T follicular helper cell (primary cell): Measurements from ENCODE around the gene CCDC183.

Experiments used
- DNase-seq: peaks from one replicate; pipeline ENCODE4 v3.0.0-alpha.2; 2020; ENCODE audit warnings: low read depth

Gene CCDC183

DNA sequence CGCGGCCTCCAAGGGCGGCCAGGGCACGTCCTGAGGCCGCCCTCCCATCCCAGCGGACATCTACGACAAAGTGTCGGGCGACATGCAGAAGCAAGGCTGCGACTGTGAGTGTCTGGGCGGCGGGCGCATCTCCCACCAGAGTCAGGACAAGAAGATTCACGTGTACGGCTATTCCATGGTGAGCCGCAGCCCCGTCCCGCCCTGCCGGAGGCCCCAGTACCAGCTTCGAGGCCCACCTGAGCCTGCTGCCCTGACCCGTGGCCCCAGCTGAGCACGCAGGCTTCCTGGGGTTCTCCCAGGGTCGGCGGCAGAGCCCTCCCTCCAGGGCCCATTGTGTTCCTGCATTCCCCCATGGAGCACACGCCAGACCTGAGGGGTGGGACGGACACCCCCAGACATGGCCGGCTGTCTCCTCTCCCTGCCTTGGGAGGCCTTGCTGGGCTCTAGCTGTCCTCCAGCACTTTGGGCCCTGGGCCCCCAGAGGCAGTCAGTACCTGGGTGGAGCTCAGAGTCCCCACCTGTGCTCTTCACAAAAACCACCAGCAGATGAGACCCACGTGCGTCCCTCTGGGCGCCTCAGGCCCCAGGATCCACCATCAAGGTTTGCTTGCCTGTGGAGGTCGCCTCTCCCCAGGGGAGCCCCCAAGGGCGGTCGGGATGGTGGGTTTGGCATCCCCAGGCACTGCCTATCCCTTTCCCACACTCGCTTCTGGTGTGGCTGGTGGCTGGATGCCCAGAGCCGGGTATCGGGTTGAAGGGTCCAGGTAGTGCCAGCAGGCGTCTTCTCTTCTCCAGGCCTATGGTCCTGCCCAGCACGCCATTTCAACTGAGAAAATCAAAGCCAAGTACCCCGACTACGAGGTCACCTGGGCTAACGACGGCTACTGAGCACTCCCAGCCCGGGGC, 54.1 kb downstream of the CCDC183 start:
- DNase-seq = no peak

- DNase-seq = no peak
Measured at GRCh38 chr9:136850866-136851775, 55.0 kb downstream of the CCDC183 start.

GRCh38 chr9:136851941-136852663, 56.0 kb downstream of the CCDC183 start, which contains the start of gene MAMDC4:
TSS of gene MAMDC4 (plus strand) at chr9:136852346. CDS start at chr9:136852417, 71 bp downstream.
- DNase-seq = no peak

DNA sequence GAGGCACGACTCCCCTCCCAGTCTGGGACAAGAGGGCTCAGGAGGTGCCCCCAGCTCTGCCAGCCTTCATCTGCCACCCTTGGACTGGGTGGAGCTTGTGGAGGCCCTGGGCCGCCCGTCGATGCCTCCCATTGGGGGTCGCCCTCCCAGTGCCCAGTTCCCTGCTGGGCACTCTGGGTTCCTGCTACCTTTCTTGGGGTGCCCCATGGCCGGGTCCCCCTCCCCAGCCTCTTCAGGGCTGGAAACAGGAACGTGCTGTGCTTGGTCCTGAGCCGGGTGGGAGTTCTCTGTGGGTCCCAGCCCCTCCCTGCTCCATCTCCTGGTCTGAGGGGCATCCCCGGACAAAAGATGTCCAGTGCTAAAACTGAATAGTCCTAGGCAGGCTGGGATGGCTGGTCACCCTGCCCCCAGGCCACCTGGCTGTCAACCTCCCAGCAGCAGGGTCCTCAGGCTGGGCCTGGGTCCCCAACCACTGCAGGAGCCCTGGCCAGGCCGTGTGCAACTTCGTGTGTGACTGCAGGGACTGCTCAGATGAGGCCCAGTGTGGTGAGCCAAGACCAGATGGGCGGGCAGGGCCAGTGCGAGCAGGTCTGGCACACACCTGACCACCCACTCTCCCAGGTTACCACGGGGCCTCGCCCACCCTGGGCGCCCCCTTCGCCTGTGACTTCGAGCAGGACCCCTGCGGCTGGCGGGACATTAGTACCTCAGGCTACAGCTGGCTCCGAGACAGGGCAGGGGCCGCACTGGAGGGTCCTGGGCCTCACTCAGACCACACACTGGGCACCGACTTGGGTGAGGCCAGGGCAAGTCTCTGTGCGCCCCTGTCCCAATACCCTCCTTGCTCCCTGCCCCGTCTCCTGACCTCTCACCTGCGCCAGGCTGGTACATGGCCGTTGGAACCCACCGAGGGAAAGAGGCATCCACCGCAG, 56.8 kb downstream of the CCDC183 start:
- DNase-seq = no peak

DNA sequence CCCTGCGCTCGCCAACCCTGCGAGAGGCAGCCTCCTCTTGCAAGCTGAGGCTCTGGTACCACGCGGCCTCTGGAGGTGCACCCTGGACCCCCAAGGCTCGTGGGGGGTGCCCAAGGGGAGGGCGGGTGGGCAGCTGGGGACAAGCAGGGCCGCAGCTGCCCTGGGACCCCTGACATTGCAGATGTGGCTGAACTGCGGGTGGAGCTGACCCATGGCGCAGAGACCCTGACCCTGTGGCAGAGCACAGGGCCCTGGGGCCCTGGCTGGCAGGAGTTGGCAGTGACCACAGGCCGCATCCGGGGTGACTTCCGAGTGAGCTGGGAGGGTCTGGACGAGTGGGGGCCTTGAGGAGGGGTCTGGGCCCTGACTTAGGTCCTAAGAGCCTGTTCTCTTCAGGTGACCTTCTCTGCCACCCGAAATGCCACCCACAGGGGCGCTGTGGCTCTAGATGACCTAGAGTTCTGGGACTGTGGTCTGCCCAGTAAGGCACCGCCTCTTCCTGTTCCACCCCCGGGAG, 57.5 kb downstream of the CCDC183 start:
- DNase-seq = no peak

DNA sequence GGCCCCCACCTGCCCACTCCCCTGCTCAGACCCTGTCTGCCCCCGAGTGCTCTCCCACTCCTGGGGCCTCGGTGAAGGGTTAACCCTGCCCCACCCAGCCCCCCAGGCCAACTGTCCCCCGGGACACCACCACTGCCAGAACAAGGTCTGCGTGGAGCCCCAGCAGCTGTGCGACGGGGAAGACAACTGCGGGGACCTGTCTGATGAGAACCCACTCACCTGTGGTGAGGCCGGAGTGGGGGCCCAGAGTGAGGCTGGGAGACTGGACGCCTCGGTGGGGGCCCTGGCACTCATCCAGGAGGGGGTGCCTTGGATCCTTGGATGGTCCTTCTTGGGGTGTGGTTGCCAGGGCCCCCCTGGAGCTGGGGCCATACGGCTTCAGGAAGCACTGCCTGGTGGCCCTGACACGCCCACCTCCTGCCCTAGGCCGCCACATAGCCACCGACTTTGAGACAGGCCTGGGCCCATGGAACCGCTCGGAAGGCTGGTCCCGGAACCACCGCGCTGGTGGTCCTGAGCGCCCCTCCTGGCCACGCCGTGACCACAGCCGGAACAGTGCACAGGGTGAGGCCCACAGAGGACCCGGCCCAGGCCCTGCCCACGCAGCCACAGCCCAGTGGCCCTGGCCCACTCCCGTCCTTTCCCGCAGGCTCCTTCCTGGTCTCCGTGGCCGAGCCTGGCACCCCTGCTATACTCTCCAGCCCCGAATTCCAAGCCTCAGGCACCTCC, 58.1 kb downstream of the CCDC183 start:
- DNase-seq = no peak

DNA sequence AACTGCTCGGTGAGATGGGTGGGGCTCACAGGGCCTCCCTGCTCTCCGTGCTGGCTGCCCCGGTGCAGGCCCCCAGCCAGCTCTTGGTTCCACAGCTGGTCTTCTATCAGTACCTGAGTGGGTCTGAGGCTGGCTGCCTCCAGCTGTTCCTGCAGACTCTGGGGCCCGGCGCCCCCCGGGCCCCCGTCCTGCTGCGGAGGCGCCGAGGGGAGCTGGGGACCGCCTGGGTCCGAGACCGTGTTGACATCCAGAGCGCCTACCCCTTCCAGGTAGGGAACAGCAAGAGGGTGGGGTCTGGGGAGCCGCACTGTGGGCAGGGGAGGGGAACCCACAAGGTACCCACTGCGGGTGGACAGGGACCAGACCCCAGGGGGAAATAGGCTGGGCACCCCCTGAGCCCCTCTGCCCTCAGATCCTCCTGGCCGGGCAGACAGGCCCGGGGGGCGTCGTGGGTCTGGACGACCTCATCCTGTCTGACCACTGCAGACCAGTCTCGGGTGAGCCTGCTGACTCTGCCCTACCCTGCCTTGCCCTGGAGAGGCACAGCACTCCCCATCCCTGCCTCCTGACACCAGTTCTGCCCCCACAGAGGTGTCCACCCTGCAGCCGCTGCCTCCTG, 58.8 kb downstream of the CCDC183 start:
- DNase-seq = no peak

DNA sequence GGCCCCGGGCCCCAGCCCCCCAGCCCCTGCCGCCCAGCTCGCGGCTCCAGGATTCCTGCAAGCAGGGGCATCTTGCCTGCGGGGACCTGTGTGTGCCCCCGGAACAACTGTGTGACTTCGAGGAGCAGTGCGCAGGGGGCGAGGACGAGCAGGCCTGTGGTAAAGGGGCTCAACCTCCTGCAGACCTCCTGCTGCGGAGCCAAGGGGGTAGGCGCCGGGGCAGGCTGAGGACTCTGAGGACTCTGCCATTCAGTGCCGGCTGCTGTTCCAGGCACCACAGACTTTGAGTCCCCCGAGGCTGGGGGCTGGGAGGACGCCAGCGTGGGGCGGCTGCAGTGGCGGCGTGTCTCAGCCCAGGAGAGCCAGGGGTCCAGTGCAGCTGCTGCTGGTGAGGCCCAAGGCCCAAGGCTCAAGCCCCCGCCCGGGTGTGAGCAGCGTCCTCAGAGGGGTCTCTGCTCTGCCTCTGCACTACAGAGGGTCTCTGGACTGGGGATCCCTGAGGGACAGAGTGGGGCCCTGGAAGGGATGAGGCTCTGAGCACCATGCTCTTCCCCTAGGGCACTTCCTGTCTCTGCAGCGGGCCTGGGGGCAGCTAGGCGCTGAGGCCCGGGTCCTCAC, 59.4 kb downstream of the CCDC183 start:
- no peak for DNase-seq

- DNase-seq = no peak
Measured at GRCh38 chr9:136856079-136856476, 59.9 kb downstream of the CCDC183 start.

DNA sequence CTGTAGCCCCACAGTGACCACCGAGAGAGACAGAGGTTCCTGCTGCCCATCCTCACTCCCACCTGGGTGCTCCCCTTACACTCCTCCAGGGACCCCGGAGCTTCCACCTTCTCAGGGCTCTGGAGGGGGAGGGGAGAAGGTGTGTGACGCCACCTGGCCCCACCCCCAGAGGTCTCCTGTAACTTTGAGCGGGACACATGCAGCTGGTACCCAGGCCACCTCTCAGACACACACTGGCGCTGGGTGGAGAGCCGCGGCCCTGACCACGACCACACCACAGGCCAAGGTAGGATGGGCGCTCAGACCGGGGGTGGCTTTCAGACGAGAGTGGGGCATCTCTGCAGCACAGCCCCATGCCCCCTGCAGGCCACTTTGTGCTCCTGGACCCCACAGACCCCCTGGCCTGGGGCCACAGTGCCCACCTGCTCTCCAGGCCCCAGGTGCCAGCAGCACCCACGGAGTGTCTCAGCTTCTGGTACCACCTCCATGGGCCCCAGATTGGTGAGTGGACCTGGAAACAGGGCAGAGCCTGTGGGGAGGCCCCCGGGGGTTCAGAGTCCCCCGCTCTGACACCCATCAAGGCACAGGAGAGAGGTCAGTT, 60.5 kb downstream of the CCDC183 start:
- no peak for DNase-seq

GRCh38 chr9:136857166-136857565, 61.0 kb downstream of the CCDC183 start:
- no peak for DNase-seq
